Muscle of leg (tissue), 11 donors: ENCODE measurements around the gene RHBDL1. TPM values are rescaled to one million over a fixed set of nuclear protein-coding genes. Genes with fewer than 3 reads are reported as not detected.
"Not testable (repeated sequence)": the region's sequence is repeated elsewhere in the genome, so short reads cannot be mapped to it uniquely, and the experiment has no call there.

Experiments
- DNase-seq: peaks from one replicate; pipeline ENCODE4 v3.0.0; 2013
- H3K27ac ChIP-seq: one replicate; pipeline ENCODE4 v1.5.1; 2013; ENCODE audit warnings: mild to moderate bottlenecking, low read length, control low read depth
- H3K27me3 ChIP-seq: one replicate; pipeline ENCODE4 v1.6.1; 2013; ENCODE audit warnings: low read length; ENCODE audit not compliant: control insufficient read depth, insufficient read depth
- H3K36me3 ChIP-seq: one replicate; pipeline ENCODE4 v1.6.1; 2013; ENCODE audit warnings: low read length; ENCODE audit not compliant: control insufficient read depth, insufficient read depth
- H3K4me1 ChIP-seq: one replicate; pipeline ENCODE4 v1.6.1; 2013; ENCODE audit warnings: low read length; ENCODE audit not compliant: control insufficient read depth, insufficient read depth
- H3K4me3 ChIP-seq: one replicate; pipeline ENCODE4 v1.5.1; 2013; ENCODE audit warnings: low read length, control low read depth
- H3K9me3 ChIP-seq: replicated peaks from 2 replicates; pipeline ENCODE4 v1.6.1; 2013; ENCODE audit warnings: low read depth, low read length; ENCODE audit not compliant: control insufficient read depth
- WGBS: methylation state at CpG from one replicate; pipeline ENCODE4 v1.1.5; 2013; ENCODE audit warnings: missing lambda C conversion rate; ENCODE audit not compliant: insufficient coverage; 5-methylcytosine and 5-hydroxymethylcytosine counted together
- polyA plus RNA-seq, 8 donors: library from polyadenylated mRNA; unstranded; fragments of 120-200 nt; gene quantifications; one replicate each; pipeline versions ENCODE4 v1.2.1 to v1.2.3, GENCODE V29; 2013; ENCODE audit warnings: inconsistent platforms in 1 of 8, low replicate concordance in 1 of 8; ENCODE audit not compliant: insufficient read length in 8 of 8, insufficient read depth in 1 of 8
- total RNA-seq: library from RNA; stranded (reverse); fragments of 120-200 nt; gene quantifications from one replicate; pipeline ENCODE4 v1.2.4, GENCODE V29; 2013

The RHBDL1 gene
- total and polyA plus RNA-seq, 9 donors: 0.84 to 2.6 (median 1.6) TPM

DNA sequence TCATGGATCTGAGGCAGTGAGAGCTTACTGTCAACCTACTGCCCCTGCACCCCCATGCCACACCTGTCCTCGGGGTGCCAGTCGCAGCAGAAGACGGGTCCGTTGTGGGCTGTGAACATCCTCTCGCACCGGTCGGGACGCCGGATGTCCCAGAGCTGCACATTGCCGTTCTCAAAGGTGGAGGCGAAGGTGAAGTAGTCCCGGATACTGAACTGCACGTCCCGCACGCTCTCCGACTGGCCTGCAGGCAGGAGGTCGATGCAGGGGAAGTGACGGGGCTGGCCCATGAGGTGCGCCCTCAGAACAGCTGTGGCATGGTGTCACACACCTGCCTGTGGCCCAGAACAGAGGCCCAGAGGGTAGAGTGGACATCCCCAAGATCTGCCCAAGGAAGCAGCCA, 12.0 kb downstream of the RHBDL1 start:
- Histone ChIP-seq H3K27ac (no peak overlapping the region), H3K27me3 (peaks cover 17% of the 10 kb centered on the region), H3K4me1 (peaks cover 37% of the 10 kb centered on the region), H3K4me3 (no peak overlapping the region), H3K9me3 (no peaks in the 10 kb centered on the region), H3K36me3 (peaks cover 36% of the 10 kb centered on the region)
- 92% methylated on average over 18 of the region's 19 CpGs for WGBS
- DNase-seq: no peak

DNA sequence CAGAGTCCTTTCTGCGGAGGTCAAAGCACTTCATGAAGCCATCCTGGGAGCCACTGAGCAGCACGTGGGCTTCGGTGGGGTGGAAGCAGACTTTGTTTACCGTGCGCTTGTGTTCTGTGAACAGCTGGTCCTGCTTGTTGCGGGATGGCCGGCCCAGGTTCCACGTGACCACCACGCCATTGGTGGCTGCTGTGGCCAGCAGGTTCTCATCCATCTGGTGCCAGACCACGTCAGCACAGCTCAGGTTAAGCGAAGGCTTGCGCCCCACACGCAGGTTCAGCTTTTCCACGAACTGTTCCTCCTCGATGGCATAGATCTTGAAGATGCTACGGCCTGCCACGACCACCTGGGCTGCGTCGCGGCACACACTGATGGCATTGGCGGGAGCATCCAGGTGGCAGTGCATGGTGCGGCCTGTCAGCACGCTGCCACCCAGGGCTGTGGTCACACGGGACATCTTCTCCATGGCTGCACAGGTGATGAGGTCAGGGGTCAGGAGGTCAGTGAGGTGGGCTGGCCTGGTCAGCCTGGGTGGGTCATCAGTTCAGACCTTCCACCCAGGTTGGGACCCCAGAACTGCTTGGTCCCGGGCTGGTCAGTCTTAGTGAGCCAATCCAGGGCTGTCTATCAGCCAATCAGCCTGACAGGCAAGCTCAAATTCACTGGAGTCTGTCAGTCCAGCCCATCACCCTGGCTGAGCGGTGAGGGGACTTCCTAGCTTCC, 13.9 kb downstream of the RHBDL1 start:
- Histone ChIP-seq H3K27me3 (peaks cover 35% of the 10 kb centered on the region), H3K4me1 (peaks cover 27% of the 10 kb centered on the region), H3K36me3 (peaks cover 25% of the 10 kb centered on the region), H3K4me3 (peak overlapping the region; percentile 91), H3K9me3 (no peaks in the 10 kb centered on the region), H3K27ac (peak overlapping the region; percentile 80)
- WGBS: 84% methylated on average over 26 of the region's 26 CpGs
- no peak for DNase-seq

DNA sequence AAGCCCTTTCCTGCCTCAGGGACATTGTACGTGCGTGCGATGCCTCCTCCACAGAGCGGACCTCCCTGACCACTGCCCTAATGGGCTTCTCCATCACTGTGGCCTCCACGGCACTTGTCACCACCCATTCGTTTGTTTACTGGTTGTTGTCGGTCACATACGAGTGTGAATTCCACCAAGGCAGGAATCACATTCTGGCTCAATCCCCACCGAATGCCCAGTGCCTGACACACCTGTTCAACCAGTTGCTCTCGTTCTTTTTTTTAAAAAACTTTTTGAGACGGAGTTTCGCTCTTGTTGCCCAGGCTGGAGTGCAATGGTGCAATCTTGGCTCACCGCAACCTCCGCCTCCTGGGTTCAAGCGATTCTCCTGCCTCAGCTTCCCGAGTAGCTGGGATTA, 15.8 kb downstream of the RHBDL1 start:
- not testable (repeated sequence) for H3K4me3 ChIP-seq, H3K9me3 ChIP-seq, H3K27ac ChIP-seq, DNase-seq
- Histone ChIP-seq H3K27me3 (peaks cover 53% of the 10 kb centered on the region), H3K36me3 (peaks cover 14% of the 10 kb centered on the region), H3K4me1 (peaks cover 30% of the 10 kb centered on the region)
- WGBS: 82% methylated on average over 10 of the region's 16 CpGs

DNA sequence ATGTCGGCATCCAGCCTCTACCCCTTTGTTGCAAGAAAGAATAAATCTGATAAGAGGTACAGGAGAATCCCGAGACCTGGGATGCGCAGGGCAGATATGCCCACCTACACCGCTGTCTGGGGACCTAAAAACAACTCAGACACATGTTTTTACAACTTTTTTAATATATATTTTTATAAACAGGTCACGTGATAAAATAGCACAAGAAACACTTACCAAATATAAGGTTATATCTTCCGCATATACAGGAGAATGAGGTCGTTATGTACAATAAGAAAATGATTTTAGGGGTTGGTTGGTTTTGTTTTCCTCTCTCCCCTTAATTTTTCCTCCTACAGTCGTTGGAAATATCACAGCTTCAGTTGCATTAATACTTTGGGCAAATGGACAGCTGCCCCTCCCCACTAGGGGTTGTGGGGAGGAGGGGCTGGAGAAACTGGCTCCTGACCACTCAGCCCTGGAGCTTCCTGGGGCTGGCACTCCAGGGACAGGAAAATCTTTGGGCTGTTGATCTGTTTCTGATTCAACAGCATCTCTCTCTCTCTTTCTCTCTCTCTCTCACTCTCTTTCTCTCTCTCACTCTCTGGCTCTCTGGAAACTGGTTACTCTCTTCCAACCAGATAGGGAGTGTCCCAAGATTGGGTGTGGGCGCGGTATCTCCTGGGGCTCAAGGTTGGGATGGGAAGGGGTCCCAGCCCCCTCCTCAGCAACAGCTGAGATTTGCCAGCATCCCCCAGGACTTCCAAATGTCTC, 17.1 kb downstream of the RHBDL1 start:
- no peak for DNase-seq
- peaks cover 62% of the 10 kb centered on the region for H3K27me3 ChIP-seq
- no peaks in the 10 kb centered on the region for H3K9me3 ChIP-seq
- H3K27ac ChIP-seq: no peak overlapping the region
- WGBS: 90% methylated on average over 2 of the region's 10 CpGs
- no peak overlapping the region for H3K4me3 ChIP-seq
- peaks cover 30% of the 10 kb centered on the region for H3K4me1 ChIP-seq
- H3K36me3 ChIP-seq: peaks cover under 1% of the 10 kb centered on the region

DNA sequence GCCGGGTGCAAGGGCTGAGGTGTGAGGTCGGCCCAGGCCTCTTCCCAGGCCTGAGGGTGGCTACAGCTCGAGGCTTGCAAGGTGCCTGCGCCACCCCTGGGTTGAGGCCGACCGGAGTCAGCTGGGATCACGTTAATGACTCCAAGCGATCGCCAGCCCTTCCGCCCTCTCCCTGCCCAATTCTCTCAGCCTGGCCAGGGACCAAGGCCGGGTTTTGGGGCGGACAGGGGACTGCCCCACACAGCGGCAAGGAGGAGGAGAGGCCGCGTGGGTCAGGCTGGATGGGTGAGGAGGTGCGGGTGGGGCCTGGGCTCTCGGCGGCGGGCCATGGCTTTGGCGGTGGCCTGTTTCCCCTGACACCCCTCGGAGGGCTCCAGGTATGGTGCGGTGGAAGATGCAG, 17.9 kb downstream of the RHBDL1 start:
- Histone ChIP-seq H3K36me3 (no peaks in the 10 kb centered on the region), H3K27ac (no peak overlapping the region), H3K4me3 (no peak overlapping the region), H3K9me3 (no peaks in the 10 kb centered on the region), H3K27me3 (peaks cover 67% of the 10 kb centered on the region), H3K4me1 (peaks cover 30% of the 10 kb centered on the region)
- DNase-seq: no peak
- 21% methylated on average over 17 of the region's 22 CpGs for WGBS

DNA sequence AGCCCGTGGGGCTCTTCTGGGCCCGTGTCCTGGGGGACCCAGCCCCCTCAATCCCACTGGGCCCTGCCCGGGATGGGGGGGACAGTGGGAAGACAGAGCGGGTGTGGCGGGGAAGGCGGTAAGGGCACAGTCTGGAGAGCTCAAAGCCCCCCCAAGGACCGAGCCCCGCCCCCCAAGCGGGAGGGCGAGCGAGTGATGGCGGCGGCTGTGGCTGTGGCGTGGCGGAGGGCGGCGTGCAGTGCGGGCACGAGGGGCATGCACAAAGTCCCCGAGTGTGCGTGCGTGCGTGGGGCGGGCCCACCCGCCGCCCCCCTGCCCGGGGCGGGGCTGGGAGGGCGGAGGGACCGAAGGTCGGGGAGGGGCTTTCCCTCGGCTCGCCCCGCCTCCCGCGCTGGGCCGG, 18.3 kb downstream of the RHBDL1 start:
- H3K27me3 ChIP-seq: peaks cover 68% of the 10 kb centered on the region
- no peak overlapping the region for H3K27ac ChIP-seq
- no peaks in the 10 kb centered on the region for H3K36me3 ChIP-seq
- H3K4me1 ChIP-seq: peaks cover 30% of the 10 kb centered on the region
- no peak for DNase-seq
- no peaks in the 10 kb centered on the region for H3K9me3 ChIP-seq
- WGBS: under 1% methylated on average over 36 of the region's 37 CpGs
- no peak overlapping the region for H3K4me3 ChIP-seq

DNA sequence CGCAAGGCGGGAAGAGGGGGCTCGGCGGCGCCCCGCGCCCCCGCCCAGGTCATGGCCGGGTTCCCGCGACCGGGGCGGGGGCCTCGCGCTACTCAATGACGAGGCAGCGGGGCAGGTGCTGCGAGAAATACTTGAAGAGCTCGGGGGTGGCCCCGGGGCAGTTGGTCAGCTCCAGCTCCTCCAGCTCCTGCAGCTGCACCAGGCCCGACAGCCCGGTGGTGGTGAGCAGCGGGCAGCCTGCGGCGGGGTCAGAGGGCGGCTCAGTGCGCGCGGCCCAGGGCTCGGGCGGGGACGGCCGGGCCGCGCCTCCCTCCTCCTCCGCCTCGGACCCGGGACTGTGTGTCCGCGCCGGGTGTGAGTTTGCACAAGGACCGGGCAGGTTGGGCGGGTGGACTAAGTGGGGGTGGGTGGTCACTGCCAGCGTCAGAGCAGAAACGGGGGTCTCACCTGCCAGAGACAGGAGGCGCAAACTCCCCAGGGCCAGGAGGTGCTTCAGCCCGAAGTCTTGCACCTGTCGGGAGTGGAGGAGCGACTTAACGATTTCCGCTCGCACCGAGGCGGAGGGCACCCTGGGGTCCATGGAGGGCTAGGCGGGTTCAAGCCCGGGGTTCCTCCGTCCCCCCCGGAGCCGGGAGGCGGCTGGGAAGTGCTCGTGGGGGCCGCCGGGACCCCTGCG, 18.9 kb downstream of the RHBDL1 start:
- Histone ChIP-seq H3K36me3 (no peaks in the 10 kb centered on the region), H3K4me1 (peaks cover 25% of the 10 kb centered on the region), H3K4me3 (no peak overlapping the region), H3K27me3 (peaks cover 72% of the 10 kb centered on the region), H3K27ac (no peak overlapping the region), H3K9me3 (no peaks in the 10 kb centered on the region)
- DNase-seq: no peak
- WGBS: 2% methylated on average over 50 of the region's 64 CpGs

DNA sequence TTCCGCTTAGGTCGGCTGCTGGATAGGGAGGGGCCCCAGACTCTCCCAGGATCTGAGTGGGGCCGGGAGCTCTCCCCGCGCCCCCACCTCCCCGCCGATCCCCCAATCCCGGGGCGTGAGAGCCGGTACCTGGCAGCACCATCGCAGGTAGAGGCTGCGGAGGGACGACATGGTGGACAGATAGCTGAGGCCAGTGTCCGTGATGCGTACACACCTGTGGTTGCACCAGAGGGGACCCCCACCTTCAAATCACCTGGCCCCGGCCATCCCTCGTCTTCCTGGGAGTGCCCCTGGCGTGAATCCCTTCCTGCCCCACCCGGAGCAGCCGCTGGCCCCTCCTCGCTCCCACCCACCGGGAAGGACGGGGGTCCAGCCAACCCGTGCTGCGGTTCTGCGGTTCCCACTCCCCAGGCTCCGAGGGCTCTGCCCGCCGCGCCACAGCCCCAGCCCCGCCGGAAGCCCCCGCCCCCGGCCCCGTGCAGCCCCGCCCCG, 19.4 kb downstream of the RHBDL1 start:
- Histone ChIP-seq H3K4me3 (no peak overlapping the region), H3K36me3 (no peaks in the 10 kb centered on the region), H3K27me3 (peaks cover 78% of the 10 kb centered on the region), H3K4me1 (peaks cover 19% of the 10 kb centered on the region), H3K9me3 (no peaks in the 10 kb centered on the region), H3K27ac (no peak overlapping the region)
- WGBS: 1% methylated on average over 25 of the region's 37 CpGs
- no peak for DNase-seq

DNA sequence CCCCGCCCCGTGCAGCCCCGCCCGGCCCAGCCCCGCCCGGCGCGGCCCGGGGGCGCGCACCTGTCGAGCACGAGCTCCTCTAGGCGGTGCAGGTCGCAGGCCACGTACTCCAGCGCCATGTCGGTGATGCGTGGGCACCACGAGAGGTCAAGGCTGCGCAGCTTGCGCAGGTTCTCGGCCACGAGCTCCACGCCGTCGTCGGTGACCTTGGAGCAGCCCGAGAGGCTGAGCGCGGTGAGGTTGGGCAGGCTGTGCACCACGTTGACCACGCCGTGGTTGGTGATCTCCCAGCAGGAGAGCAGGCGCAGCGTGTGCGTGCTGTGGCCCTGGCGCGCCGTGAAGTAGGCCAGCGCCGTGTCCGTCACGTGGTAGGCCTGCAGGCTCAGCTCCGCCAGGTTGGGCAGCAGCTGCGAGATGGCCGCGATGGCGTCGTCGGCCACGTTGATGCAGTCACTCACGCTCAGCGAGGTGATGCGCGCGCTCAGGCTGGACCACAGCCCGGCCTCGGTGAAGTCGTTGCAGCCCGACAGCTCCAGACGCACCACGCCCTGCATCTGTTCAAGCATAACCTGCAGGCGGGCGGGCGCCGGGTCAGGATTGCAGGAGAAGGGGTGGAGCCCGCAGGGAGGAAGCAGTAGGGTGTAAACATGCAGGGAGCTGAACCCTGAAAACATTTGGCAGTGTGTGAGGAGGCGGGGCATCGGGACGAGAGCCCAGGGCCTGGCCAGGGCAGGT, 20.1 kb downstream of the RHBDL1 start:
- Histone ChIP-seq H3K4me3 (no peak overlapping the region), H3K9me3 (no peaks in the 10 kb centered on the region), H3K4me1 (peaks cover 16% of the 10 kb centered on the region), H3K27me3 (peaks cover 84% of the 10 kb centered on the region), H3K36me3 (no peaks in the 10 kb centered on the region), H3K27ac (no peak overlapping the region)
- no peak for DNase-seq
- under 1% methylated on average over 71 of the region's 71 CpGs for WGBS
